NCI-H774 (cell line): ENCODE results near the gene TPSAB1.

ENCODE experiments used
- DNase-seq: peaks from one replicate; lab custom pipeline; 2025; lab: John Stamatoyannopoulos, UW

The TPSAB1 gene

DNA sequence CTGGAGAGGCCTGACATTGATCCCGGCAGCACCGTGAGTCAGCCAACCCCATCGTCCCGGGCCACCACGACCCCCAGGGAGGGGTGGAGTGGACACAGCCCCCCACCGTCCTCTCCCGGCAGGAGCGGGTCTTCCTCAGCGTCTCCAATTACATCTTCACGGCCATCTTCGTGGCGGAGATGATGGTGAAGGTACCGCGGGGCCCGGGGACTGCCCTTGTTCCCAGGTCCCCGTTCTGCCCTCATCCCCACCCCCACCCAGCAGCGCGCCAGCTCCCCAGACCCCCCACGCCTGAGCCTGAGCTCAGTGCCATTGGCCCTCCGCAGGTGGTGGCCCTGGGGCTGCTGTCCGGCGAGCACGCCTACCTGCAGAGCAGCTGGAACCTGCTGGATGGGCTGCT lies 30.0 kb upstream of the TPSAB1 start:
- no peak for DNase-seq

- DNase-seq = no peak
Measured at GRCh38 chr16:1211451-1212268, 28.8 kb upstream of the TPSAB1 start.

DNA sequence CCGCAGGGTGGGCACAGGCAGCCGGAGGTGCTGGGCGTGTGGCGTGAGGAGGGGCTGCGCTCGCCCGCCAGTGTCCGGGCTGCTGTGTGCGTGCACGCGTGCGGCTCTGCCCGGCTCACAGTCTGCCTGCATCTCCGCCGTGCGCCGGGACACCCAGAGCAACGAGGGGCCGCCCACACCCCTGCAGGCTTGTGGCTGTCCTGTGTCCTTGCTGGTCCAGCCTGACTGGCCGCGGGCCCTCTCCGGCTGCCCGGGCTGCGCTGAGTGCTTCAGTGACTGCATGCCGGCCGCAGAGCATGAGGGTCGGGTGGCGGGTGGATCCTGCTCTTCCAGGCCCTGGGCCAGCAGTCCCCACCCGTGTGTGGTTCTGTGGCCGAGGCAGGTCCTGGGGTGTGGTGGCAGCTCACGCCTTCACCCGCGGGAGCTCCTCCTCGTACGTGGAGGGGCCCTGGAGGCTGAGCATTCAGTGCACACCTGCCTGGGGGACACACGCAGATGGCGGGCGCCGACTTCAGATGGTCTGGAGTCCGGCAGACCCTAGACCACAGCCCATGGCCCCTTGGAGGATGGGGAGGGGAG lies 27.8 kb upstream of the TPSAB1 start:
- DNase-seq = no peak

DNA sequence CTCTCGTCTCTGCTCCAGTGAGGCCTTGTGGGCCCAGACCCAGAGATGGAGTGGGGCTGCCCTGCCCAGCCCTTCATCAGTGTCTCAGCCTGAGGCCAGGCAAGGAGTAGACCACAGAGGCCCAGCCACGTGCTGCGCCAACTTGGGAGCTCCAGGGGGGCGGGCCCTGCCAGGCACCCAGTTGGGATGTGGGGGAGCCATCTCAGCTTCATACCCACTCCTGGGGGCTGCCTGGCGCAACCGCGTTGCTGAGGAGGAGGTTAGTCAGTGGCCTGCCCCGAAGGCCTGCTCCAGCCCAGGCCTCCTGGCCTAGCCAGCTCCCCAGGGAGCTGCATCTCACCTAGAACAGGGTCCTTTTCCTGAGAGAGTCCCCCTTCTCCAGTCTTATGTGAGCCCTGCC lies 27.3 kb upstream of the TPSAB1 start:
- DNase-seq = no peak

DNA sequence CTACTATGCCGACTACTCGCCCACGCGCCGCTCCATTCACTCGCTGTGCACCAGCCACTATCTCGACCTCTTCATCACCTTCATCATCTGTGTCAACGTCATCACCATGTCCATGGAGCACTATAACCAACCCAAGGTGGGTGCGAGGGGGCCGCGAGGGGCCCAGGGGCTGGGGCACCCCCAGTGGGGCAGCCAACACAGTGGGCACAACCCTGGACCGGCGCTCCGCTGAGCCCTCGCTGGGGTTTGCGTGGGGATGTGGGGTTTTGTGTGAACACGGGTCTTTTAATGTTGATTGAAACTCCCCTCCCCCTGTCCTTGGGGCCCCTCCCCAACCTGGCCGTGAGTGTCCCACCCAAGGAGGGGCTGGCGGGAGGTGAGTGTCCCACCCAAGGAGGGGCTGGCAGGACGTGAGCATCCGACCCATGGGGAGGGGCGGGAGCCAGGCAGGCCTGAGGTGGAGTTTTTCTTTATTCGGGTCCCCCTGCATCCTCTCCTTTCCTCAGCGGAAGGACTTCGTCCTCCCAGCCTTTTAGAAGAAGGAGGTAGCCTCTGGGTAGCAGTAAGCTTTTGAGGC lies 26.6 kb upstream of the TPSAB1 start:
- DNase-seq = no peak

GRCh38 chr16:1214719-1215118 lies 25.8 kb upstream of the TPSAB1 start:
- DNase-seq = no peak

DNA sequence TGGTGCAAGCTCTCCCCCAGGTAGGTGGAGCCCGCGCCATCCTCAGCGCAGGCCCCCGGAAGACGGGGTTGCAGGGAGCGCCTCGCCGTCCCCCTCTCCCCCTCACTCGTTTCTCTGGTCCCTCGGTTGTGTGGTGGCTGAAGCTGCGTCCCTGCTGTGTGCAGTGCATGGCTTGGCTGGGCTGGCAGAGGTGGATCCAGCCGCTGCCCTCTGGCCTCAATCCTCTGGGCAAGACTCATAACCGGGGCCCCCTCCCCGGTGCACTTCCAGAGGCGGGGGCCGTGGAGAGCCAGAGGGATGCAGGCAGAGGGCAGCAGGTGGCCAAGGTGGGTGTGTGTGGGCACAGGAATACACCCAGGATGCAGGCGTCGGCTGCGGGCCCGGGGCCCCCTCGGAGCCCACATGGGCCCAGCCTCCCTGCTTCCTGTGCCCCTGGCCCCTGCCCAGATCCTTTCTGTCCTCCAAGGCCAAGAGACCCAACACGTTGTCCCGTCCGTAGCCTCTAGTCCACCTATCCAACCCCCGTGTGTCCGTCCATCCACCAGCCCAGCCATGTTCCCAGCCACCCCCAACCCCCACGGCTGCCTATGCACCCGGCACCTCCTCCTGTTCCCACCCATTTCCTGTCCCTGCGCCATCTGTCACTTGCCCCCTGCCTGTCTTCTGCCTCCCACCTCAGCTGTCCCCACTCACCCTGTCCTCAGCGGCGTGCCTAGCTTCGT lies 24.8 kb upstream of the TPSAB1 start:
- DNase-seq = no peak

DNA sequence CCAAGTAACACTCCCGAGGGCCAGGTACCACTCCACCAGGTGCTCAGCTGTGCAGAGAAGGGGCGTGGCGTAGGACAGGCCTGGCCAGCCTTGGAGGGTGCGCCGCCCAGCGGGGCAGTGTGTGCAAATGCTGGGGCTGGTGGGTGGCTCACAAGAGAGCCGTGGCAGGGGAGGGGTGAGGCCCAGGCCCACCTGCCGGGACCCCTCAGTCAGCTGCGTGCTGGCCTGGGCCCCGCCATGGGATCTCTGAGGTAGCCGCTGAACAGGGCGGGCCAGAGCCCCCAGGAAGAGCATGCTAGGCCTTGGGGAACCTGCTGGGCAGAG lies 24.2 kb upstream of the TPSAB1 start:
- peak; percentile 3 for DNase-seq

DNA sequence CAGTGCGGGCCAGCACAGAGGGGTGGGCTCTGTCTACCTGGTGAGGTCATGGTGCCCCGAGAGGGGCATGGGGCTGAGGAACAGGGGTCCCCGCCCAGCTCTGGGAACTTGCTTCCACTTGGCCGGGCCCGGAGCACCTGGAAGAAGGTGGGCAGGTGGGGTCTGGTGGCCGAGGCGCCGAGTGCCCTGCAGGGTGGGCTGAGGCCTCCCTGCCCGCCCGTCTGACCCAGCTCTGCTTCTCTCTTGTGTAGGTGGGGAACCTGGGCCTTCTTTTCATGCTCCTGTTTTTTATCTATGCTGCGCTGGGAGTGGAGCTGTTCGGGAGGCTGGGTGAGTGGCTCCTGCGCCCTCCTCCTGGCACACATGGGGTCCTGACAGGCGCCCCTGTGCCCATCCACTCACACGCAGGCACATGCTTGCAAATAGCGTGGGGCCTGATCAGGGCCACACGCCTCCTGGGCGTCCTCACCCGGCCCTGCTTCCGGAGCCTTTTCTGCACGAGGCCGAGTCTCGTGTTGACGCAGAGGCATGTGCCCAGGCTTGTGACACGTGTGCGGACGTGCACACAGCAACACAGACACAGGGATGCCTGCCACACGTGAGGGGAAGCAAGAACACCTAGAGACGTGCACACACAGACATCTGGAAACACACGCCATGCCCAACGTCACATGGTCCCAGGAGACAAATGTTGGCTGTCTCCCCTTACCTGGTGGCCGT lies 23.7 kb upstream of the TPSAB1 start:
- DNase-seq = no peak

- no peak for DNase-seq
Measured at GRCh38 chr16:1217526-1217925, 23.0 kb upstream of the TPSAB1 start.

GRCh38 chr16:1218061-1218929 lies 22.2 kb upstream of the TPSAB1 start:
- DNase-seq = no peak

DNA sequence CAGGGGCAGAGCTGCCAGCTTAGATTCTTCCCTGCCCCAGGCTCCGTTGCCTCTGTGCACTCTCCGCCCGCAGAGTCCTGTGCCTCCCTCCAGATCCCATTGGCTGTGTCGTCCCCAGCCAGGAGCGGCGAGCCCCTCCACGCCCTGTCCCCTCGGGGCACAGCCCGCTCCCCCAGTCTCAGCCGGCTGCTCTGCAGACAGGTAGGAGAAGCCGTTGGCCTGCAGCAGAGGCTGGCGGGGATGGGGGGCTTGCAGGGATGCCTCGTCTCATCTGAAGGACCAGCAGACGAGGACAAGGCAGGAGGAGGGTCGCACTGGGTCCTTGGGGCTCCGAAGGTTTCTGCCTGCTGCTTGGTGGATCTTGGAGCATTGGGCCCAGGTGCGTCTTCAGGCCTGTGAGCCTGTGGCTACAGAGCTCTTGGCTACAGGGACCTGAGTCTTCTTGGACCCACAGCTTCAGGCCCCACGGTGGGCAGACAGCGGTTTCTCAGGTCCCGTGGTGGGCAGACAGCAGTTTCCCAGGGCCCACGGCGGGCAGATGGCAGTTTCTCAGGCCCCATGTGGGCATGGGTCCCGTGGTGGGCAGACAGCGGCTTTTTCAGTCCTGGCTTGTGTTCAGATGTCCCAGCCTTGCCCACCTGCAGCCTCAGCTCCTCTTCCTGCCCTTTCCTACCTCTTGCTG lies 21.4 kb upstream of the TPSAB1 start:
- DNase-seq = no peak

DNA sequence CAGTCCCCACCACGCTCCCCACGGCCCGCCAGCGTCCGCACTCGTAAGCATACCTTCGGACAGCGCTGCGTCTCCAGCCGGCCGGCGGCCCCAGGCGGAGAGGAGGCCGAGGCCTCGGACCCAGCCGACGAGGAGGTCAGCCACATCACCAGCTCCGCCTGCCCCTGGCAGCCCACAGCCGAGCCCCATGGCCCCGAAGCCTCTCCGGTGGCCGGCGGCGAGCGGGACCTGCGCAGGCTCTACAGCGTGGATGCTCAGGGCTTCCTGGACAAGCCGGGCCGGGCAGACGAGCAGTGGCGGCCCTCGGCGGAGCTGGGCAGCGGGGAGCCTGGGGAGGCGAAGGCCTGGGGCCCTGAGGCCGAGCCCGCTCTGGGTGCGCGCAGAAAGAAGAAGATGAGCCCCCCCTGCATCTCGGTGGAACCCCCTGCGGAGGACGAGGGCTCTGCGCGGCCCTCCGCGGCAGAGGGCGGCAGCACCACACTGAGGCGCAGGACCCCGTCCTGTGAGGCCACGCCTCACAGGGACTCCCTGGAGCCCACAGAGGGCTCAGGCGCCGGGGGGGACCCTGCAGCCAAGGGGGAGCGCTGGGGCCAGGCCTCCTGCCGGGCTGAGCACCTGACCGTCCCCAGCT lies 20.3 kb upstream of the TPSAB1 start:
- no peak for DNase-seq

DNA sequence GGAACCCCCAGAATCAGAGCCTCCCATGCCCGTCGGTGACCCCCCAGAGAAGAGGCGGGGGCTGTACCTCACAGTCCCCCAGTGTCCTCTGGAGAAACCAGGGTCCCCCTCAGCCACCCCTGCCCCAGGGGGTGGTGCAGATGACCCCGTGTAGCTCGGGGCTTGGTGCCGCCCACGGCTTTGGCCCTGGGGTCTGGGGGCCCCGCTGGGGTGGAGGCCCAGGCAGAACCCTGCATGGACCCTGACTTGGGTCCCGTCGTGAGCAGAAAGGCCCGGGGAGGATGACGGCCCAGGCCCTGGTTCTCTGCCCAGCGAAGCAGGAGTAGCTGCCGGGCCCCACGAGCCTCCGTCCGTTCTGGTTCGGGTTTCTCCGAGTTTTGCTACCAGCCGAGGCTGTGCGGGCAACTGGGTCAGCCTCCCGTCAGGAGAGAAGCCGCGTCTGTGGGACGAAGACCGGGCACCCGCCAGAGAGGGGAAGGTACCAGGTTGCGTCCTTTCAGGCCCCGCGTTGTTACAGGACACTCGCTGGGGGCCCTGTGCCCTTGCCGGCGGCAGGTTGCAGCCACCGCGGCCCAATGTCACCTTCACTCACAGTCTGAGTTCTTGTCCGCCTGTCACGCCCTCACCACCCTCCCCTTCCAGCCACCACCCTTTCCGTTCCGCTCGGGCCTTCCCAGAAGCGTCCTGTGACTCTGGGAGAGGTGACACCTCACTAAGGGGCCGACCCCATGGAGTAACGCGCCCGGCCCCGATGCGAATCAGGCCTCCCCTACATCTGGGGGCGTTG lies 19.5 kb upstream of the TPSAB1 start:
- DNase-seq = no peak

- DNase-seq = no peak
Measured at GRCh38 chr16:1221628-1222552, 18.6 kb upstream of the TPSAB1 start.

- no peak for DNase-seq
Measured at GRCh38 chr16:1222553-1223354, 17.8 kb upstream of the TPSAB1 start.
